IMR-90 (cell line): ENCODE data around the gene RPS6KA5. TPM values are rescaled to one million over a fixed set of nuclear protein-coding genes. Genes with fewer than 3 reads are reported as not detected.
"Not testable (repeated sequence)": the region's sequence is repeated elsewhere in the genome, so short reads cannot be mapped to it uniquely, and the experiment has no call there.

Experiments used
- ATAC-seq: fragments of 200-7000 bp; cut with Tn5 transposase; 2 replicates; pipeline ENCODE4 v1.9.1; 2020; ENCODE audit warnings: low read depth, mild to moderate bottlenecking, moderate library complexity
- BruUV-seq: library from RNA; stranded (reverse); fragments of 400-500 nt; replicated peaks from 2 replicates; lab custom pipeline; 2021; lab: Mats Ljungman, UMichigan
- CTCF ChIA-PET: fragments of 300-600 bp; formaldehyde crosslinking; extraction: SDS; loops from one replicate; lab custom pipeline; 2021; ENCODE audit warnings: antibody characterized with exemption; lab: Yijun Ruan, JAX
- POLR2A ChIA-PET: fragments of 300-600 bp; sonication (Branson Sonifier 250); formaldehyde crosslinking; loops from one replicate; lab custom pipeline; 2022; ENCODE audit warnings: antibody characterized with exemption; ENCODE audit not compliant: unreplicated experiment; lab: Charles Lee
- DNase-seq: peaks from one replicate; pipeline ENCODE4 v3.0.0; 2013
- H2AFZ ChIP-seq: replicated peaks from 2 replicates; pipeline ENCODE3; 2013; ENCODE audit warnings: low read length, mild to moderate bottlenecking; ENCODE audit not compliant: poor library complexity
- H2AK5ac ChIP-seq: 2 replicates; pipeline ENCODE4 v1.6.1; 2013; ENCODE audit warnings: low read depth, low read length, inconsistent platforms
- H2AK9ac ChIP-seq: replicated peaks from 2 replicates; pipeline ENCODE3; 2013; ENCODE audit warnings: mild to moderate bottlenecking, low read depth, low read length, moderate library complexity; ENCODE audit not compliant: poor library complexity
- H2BK120ac ChIP-seq: 2 replicates; pipeline ENCODE4 v1.6.1; 2013; ENCODE audit warnings: low read depth, low read length, inconsistent platforms
- H2BK15ac ChIP-seq: 3 replicates; pipeline ENCODE4 v1.6.1; 2013; ENCODE audit warnings: low read depth, low read length, inconsistent platforms
- H2BK20ac ChIP-seq: 2 replicates; pipeline ENCODE4 v1.6.1; 2013; ENCODE audit warnings: low read depth, mild to moderate bottlenecking, inconsistent platforms, low read length, moderate library complexity
- H2BK5ac ChIP-seq: 2 replicates; pipeline ENCODE4 v1.6.1; 2013; ENCODE audit warnings: mild to moderate bottlenecking, low read depth, low read length, inconsistent platforms; ENCODE audit not compliant: poor library complexity, severe bottlenecking
- H3K14ac ChIP-seq: replicated peaks from 2 replicates; pipeline ENCODE4 v1.6.1; 2013; ENCODE audit warnings: low read depth, low read length, inconsistent platforms
- H3K18ac ChIP-seq: 2 replicates; pipeline ENCODE4 v1.6.1; 2013; ENCODE audit warnings: low read depth, low read length, control low read depth
- H3K23ac ChIP-seq: 2 replicates; pipeline ENCODE4 v1.6.1; 2013; ENCODE audit warnings: low read depth, low read length, inconsistent platforms
- H3K27ac ChIP-seq: 2 replicates; pipeline ENCODE4 v1.5.1; 2013; ENCODE audit warnings: mild to moderate bottlenecking, control low read depth, low read length; ENCODE audit not compliant: insufficient read depth
- H3K27me3 ChIP-seq: 2 replicates; pipeline ENCODE4 v1.6.1; 2013; ENCODE audit warnings: low read length; ENCODE audit not compliant: control insufficient read depth, insufficient read depth
- H3K36me3 ChIP-seq: 2 replicates; pipeline ENCODE4 v1.6.1; 2013; ENCODE audit warnings: low read length, mixed read lengths; ENCODE audit not compliant: control insufficient read depth, insufficient read depth
- H3K4ac ChIP-seq: 2 replicates; pipeline ENCODE4 v1.6.1; 2013; ENCODE audit warnings: low read depth, low read length, inconsistent platforms
- H3K4me1 ChIP-seq: 2 replicates; pipeline ENCODE4 v1.6.1; 2013; ENCODE audit warnings: low read length, mixed read lengths; ENCODE audit not compliant: control insufficient read depth, insufficient read depth
- H3K4me2 ChIP-seq: 2 replicates; pipeline ENCODE4 v1.6.1; 2013; ENCODE audit warnings: low read depth, mild to moderate bottlenecking, control low read depth, low read length, moderate library complexity
- H3K4me3 ChIP-seq: 2 replicates; pipeline ENCODE4 v1.5.1; 2013; ENCODE audit warnings: low read depth, mild to moderate bottlenecking, control low read depth, low read length, moderate library complexity; ENCODE audit not compliant: insufficient read depth
- H3K56ac ChIP-seq: 2 replicates; pipeline ENCODE4 v1.6.1; 2013; ENCODE audit warnings: low read length, inconsistent platforms; ENCODE audit not compliant: insufficient read depth; ENCODE audit errors: extremely low read depth
- H3K79me1 ChIP-seq, 2 experiments: 2 replicates each; pipeline ENCODE4 v1.6.1; 2013; ENCODE audit warnings: low read length in 2 of 2, inconsistent platforms in 1 of 2, low read depth in 1 of 2
- H3K9ac ChIP-seq: 2 replicates; pipeline ENCODE4 v1.6.1; 2013; ENCODE audit warnings: low read depth, low read length, control low read depth
- H3K9me1 ChIP-seq: 2 replicates; pipeline ENCODE4 v1.6.1; 2013; ENCODE audit warnings: low read length, inconsistent platforms; ENCODE audit not compliant: insufficient read depth
- H3K9me3 ChIP-seq: 2 replicates; pipeline ENCODE4 v1.6.1; 2013; ENCODE audit warnings: low read length; ENCODE audit not compliant: control insufficient read depth, insufficient read depth
- H4K20me1 ChIP-seq: 2 replicates; pipeline ENCODE4 v1.6.1; 2013; ENCODE audit warnings: low read length, inconsistent platforms; ENCODE audit not compliant: insufficient read depth
- H4K5ac ChIP-seq: 2 replicates; pipeline ENCODE4 v1.6.1; 2013; ENCODE audit warnings: mild to moderate bottlenecking, low read depth, low read length, control low read depth
- H4K8ac ChIP-seq, 2 experiments: 2 replicates each; pipeline ENCODE4 v1.6.1; 2013; ENCODE audit warnings: low read depth in 2 of 2, low read length in 2 of 2, control low read depth in 1 of 2, inconsistent platforms in 1 of 2
- H4K91ac ChIP-seq: 2 replicates; pipeline ENCODE4 v1.6.1; 2013; ENCODE audit warnings: low read depth, low read length, inconsistent platforms; ENCODE audit not compliant: insufficient read depth
- WGBS, 2 experiments: methylation state at CpG; one replicate each; pipeline versions ENCODE4 v1.1.5 to v1.1.7; 2013; ENCODE audit warnings: missing lambda C conversion rate in 2 of 2; ENCODE audit not compliant: insufficient read length in 1 of 2; ENCODE audit errors: extremely low coverage in 2 of 2; 5-methylcytosine and 5-hydroxymethylcytosine counted together
- dilution Hi-C: fragments of 300-500 bp; cut with HindIII; formaldehyde crosslinking; loops from one replicate; pipeline ENCODE4 v1.14.3; 2018; ENCODE audit warnings: low sequenced_read_pairs; ENCODE audit not compliant: unreplicated experiment
- in situ Hi-C: fragments of 300-500 bp; cut with MboI; formaldehyde crosslinking; loops from 3 replicates; pipeline ENCODE4 v1.14.3; 2019; ENCODE audit warnings: low sequenced_read_pairs, inconsistent platforms, mixed read lengths
- intact Hi-C: fragments of 100-400 bp; cut with micrococcal nuclease; formaldehyde crosslinking; loops from 2 replicates; pipeline ENCODE4 v1.10.0; 2022
- polyA plus RNA-seq, 3 experiments: library from polyadenylated mRNA; depleted of rRNA; stranded (reverse); fragments of >200 nt; gene quantifications; 2 replicates each; pipeline ENCODE4 v1.2.3, GENCODE V29; 2012; ENCODE audit warnings: low replicate concordance in 1 of 3
- total RNA-seq: library from RNA; depleted of rRNA; stranded (reverse); fragments of >200 nt; gene quantifications from 2 replicates; pipeline ENCODE4 v1.2.3, GENCODE V29; 2012

The RPS6KA5 gene
- total and polyA plus RNA-seq, 2 of the 4 experiments (the other 2 are of a cell fraction) = 0.36 TPM

DNA sequence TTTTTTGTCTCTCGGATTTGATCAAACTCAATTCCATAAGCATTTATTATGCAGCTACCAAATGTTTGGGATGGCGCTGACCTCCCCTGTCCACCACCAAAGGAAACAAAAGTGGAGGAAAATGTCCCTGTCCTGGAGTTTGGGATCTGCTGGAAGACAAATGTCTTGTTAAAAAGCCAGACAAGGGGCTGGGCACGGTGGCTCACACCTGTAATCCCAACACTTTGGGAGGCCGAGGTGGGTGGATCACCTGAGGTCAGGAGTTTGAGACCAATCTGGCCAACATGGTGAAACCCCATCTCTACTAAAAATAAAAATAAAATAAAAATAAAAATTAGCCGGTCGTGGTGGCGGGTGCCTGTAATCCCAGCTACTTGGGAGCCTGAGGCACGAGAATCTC is 221.9 kb downstream of the RPS6KA5 start:
- H4K8ac ChIP-seq, intact Hi-C loops, H3K4me2 ChIP-seq, ATAC-seq, H3K18ac ChIP-seq, H3K14ac ChIP-seq, H3K9me1 ChIP-seq, DNase-seq, dilution Hi-C loops, H3K9me3 ChIP-seq, H3K4me1 ChIP-seq, H4K20me1 ChIP-seq, BruUV-seq, H4K91ac ChIP-seq, H3K4me3 ChIP-seq, H2AK9ac ChIP-seq, H2AFZ ChIP-seq, in situ Hi-C loops, H2BK5ac ChIP-seq, H3K23ac ChIP-seq, H3K56ac ChIP-seq, H2BK120ac ChIP-seq, H3K36me3 ChIP-seq, H3K27me3 ChIP-seq, H3K9ac ChIP-seq, H2AK5ac ChIP-seq, H3K27ac ChIP-seq, H4K5ac ChIP-seq, H3K79me1 ChIP-seq: not testable (repeated sequence)
- Histone ChIP-seq H2BK20ac (peak overlapping the region; percentile 69; the same call in 1 of the 2 replicates), H3K4ac (peak overlapping the region; percentile 51), H2BK15ac (peak overlapping the region; percentile 31; the same call in 1 of the 3 replicates)
- ChIA-PET CTCF (interaction anchor here (0.6 kb wide), 1 partner anchor 22 kb away, joined by 3 read pairs; the partner anchor contains the start of gene TTC7B), POLR2A (interaction anchor here (0.9 kb wide), 1 partner anchor 20 kb away, joined by 4 read pairs; no protein-coding TSS in a partner anchor)
- WGBS, 2 experiments = no CpG with 5 or more reads among the region's 8 CpGs
